Endodermal cell (in vitro differentiated cells): Measurements from ENCODE around the gene TSHZ3. TPM values are rescaled to one million over a fixed set of nuclear protein-coding genes. Genes with fewer than 3 reads are reported as not detected.

ENCODE experiments used
- DNase-seq: peaks from one replicate; pipeline ENCODE4 v3.0.0-alpha.2; 2017
- H3K27ac ChIP-seq: 2 replicates; pipeline ENCODE4 v1.5.1; 2013; ENCODE audit warnings: mild to moderate bottlenecking, low read depth, low read length, moderate library complexity
- H3K27me3 ChIP-seq: 2 replicates; pipeline ENCODE4 v1.6.1; 2013; ENCODE audit warnings: mild to moderate bottlenecking, low read length, moderate library complexity; ENCODE audit not compliant: insufficient read depth, control insufficient read depth, poor library complexity, severe bottlenecking
- H3K36me3 ChIP-seq: 2 replicates; pipeline ENCODE4 v1.7.0; 2013; ENCODE audit warnings: mild to moderate bottlenecking, low read length, moderate library complexity; ENCODE audit not compliant: control insufficient read depth, insufficient read depth
- H3K4me1 ChIP-seq: one replicate; pipeline ENCODE4 v1.7.0; 2013; ENCODE audit warnings: low read length; ENCODE audit not compliant: control insufficient read depth, insufficient read depth
- H3K4me3 ChIP-seq: 2 replicates; pipeline ENCODE4 v1.5.1; 2013; ENCODE audit warnings: mild to moderate bottlenecking, low read length, moderate library complexity
- H3K9ac ChIP-seq: 2 replicates; pipeline ENCODE4 v1.6.1; 2013; ENCODE audit warnings: mild to moderate bottlenecking, low read length, moderate library complexity; ENCODE audit not compliant: poor library complexity, severe bottlenecking; ENCODE audit errors: extremely low read depth
- H3K9me3 ChIP-seq: 2 replicates; pipeline ENCODE4 v1.6.1; 2013; ENCODE audit warnings: mild to moderate bottlenecking, low read length, moderate library complexity; ENCODE audit not compliant: control insufficient read depth
- H3K27ac Mint-ChIP-seq: 2 replicates; pipeline ENCODE4 v1.8.0; 2020; ENCODE audit warnings: mixed read lengths
- H3K27me3 Mint-ChIP-seq: 2 replicates; pipeline ENCODE4 v1.8.0; 2021; ENCODE audit warnings: mild to moderate bottlenecking, mixed read lengths; ENCODE audit not compliant: insufficient read depth
- H3K36me3 Mint-ChIP-seq: 2 replicates; pipeline ENCODE4 v1.8.0; 2020; ENCODE audit warnings: low read depth, mixed read lengths
- H3K4me1 Mint-ChIP-seq: 2 replicates; pipeline ENCODE4 v1.8.0; 2020; ENCODE audit warnings: mixed read lengths
- H3K4me3 Mint-ChIP-seq: 2 replicates; pipeline ENCODE4 v1.8.0; 2020; ENCODE audit warnings: mild to moderate bottlenecking, moderate library complexity, mixed read lengths
- H3K9me3 Mint-ChIP-seq: 2 replicates; pipeline ENCODE4 v1.8.0; 2020; ENCODE audit warnings: mild to moderate bottlenecking, mixed read lengths
- WGBS, 2 experiments: methylation state at CpG; one replicate each; pipeline versions ENCODE4 v1.1.5 to v1.1.7; 2013; ENCODE audit warnings: missing lambda C conversion rate in 2 of 2, mixed read lengths in 1 of 2; ENCODE audit not compliant: insufficient coverage in 1 of 2, insufficient read length in 1 of 2; 5-methylcytosine and 5-hydroxymethylcytosine counted together
- total RNA-seq, 2 donors: library from RNA; stranded (reverse); fragmentation: NEBNext Ultra II Directional in 1 of 2; extraction: Animal tissue kit (Norgen Biotek cat#: 25700) in 1 of 2; gene quantifications; 2 replicates in 1 of 2; 3 replicates in 1 of 2; pipeline ENCODE4 v1.2.1, GENCODE V29; 2021
- TF ChIP-seq, protein P1 (sequence below): fragments of 200-600 bp; sonication (generic); conservative IDR thresholded peaks from 2 replicates; pipeline ENCODE4 v1.5.0; 2021; ENCODE audit warnings: antibody characterized with exemption, mild to moderate bottlenecking

The TSHZ3 gene
- total RNA-seq, 2 donors from 2014 or later, result 0.84 to 2.1 TPM

DNA sequence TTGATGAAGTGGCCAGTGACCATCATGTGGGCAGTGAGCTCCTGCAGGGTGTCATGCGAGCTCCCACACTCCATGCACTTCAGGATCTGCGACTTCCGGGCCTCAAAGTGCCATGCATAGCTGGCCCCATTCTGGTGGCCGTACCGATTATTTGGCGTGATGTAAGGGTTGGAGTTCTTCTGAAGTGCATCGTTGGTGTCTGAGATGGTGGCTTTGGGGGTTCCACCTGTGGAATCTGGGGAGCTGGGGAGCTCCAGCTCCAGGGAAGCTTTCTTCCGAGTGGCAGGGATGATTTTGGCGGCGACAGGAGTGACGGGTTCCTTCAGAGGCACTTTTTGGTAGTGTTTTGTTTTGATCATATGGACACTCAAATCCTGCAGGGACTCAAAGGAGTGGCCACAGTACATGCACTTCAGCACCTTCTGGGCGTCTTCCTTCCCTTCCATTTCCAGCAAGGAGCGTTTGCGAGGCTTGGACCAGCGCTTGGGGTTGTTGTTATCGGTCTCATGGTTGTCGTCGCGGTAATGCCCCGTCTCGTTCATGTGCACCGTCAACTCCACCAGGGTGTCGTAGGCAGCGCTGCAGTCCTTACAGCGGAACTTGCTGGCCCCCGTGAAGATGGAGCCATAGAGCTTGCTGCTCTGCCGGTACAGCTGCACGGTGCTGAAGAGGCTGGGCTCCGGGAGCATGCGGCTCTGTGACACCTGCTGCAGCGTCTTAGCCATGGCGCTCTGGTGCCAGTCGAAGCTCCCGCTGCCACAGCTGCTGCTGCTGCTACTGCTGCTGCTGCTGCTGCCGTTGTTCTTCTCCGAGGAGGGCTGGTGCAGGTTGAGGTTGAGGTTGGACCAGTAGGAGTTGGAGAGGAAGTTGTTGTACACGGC is 70.4 kb downstream of the TSHZ3 start:
- Histone ChIP-seq H3K9me3 (no peaks in the 10 kb centered on the region), H3K36me3 (no peaks in the 10 kb centered on the region), H3K27me3 (no peaks in the 10 kb centered on the region), H3K27ac (no peak overlapping the region), H3K4me3 (no peak overlapping the region), H3K9ac (no peak overlapping the region), H3K4me1 (no peaks in the 10 kb centered on the region)
- H3K4me3 Mint-ChIP-seq, result no peak overlapping the region
- TF ChIP-seq, protein P1, sequence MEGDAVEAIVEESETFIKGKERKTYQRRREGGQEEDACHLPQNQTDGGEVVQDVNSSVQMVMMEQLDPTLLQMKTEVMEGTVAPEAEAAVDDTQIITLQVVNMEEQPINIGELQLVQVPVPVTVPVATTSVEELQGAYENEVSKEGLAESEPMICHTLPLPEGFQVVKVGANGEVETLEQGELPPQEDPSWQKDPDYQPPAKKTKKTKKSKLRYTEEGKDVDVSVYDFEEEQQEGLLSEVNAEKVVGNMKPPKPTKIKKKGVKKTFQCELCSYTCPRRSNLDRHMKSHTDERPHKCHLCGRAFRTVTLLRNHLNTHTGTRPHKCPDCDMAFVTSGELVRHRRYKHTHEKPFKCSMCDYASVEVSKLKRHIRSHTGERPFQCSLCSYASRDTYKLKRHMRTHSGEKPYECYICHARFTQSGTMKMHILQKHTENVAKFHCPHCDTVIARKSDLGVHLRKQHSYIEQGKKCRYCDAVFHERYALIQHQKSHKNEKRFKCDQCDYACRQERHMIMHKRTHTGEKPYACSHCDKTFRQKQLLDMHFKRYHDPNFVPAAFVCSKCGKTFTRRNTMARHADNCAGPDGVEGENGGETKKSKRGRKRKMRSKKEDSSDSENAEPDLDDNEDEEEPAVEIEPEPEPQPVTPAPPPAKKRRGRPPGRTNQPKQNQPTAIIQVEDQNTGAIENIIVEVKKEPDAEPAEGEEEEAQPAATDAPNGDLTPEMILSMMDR, result no peak
- H3K27me3 Mint-ChIP-seq, result no peaks in the 10 kb centered on the region
- WGBS, 2 experiments, result 92 to 97% methylated on average over 25 to 37 of the region's 37 CpGs
- H3K4me1 Mint-ChIP-seq, result peaks cover 10% of the 10 kb centered on the region
- no peaks in the 10 kb centered on the region for H3K9me3 Mint-ChIP-seq
- DNase-seq, result no peak
- H3K36me3 Mint-ChIP-seq, result no peaks in the 10 kb centered on the region
- H3K27ac Mint-ChIP-seq, result no peak overlapping the region

DNA sequence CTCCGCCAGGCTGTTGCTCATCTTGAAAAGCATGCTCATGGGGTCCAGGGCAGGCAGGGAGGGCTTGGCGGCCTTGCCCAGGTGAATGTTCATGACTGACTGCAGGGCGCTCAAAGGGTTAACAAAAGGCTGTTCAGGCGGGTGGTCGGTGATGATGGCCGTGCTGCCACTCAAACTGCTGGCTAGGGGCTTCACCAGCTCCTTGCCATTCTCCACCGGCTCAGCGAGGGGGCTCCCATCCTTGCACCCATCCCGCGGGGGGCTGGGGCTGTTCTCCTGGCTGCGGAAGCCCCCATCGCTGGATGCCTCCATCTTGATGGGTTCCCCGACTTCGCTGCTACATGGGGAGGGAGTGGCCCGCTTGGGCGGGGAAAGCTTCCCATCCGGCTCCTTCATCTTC is 71.7 kb downstream of the TSHZ3 start:
- no peak overlapping the region for H3K4me3 ChIP-seq
- no peaks in the 10 kb centered on the region for H3K36me3 ChIP-seq
- TF ChIP-seq, protein P1, result no peak
- H3K27me3 Mint-ChIP-seq, result no peaks in the 10 kb centered on the region
- DNase-seq, result no peak
- no peaks in the 10 kb centered on the region for H3K9me3 Mint-ChIP-seq
- H3K27me3 ChIP-seq, result no peaks in the 10 kb centered on the region
- no peak overlapping the region for H3K4me3 Mint-ChIP-seq
- H3K9ac ChIP-seq, result no peak overlapping the region
- H3K9me3 ChIP-seq, result no peaks in the 10 kb centered on the region
- no peaks in the 10 kb centered on the region for H3K36me3 Mint-ChIP-seq
- H3K27ac ChIP-seq, result no peak overlapping the region
- no peak overlapping the region for H3K27ac Mint-ChIP-seq
- no peaks in the 10 kb centered on the region for H3K4me1 ChIP-seq
- peaks cover 10% of the 10 kb centered on the region for H3K4me1 Mint-ChIP-seq
- WGBS, 2 experiments, result 92 to 93% methylated on average over 14 to 17 of the region's 17 CpGs

DNA sequence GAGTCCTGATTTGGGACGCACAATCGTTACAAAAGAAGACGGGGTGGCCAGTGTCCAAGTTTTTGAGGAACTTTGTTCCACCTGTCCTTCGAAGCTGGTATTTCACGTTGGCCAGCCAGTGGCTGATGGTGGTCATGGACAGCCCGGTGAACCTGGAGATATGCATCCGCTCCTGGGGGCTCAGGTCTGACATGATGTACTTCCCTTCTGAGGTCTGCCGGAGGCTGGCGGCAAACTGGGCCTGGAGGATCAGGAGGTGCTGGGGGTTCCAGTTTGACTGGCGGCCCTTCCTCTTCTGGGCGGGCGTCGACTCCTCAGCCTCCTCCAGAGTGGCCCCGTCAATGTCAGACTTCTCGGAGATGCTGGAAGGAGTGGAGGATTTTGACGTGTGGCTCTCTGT is 72.4 kb downstream of the TSHZ3 start:
- TF ChIP-seq, protein P1, result no peak
- Mint-ChIP-seq H3K27ac (no peak overlapping the region), H3K9me3 (no peaks in the 10 kb centered on the region), H3K36me3 (no peaks in the 10 kb centered on the region), H3K4me1 (peaks cover 10% of the 10 kb centered on the region), H3K27me3 (no peaks in the 10 kb centered on the region), H3K4me3 (no peak overlapping the region)
- Histone ChIP-seq H3K27me3 (no peaks in the 10 kb centered on the region), H3K4me1 (no peaks in the 10 kb centered on the region), H3K4me3 (no peak overlapping the region), H3K9me3 (no peaks in the 10 kb centered on the region), H3K36me3 (no peaks in the 10 kb centered on the region), H3K9ac (no peak overlapping the region), H3K27ac (no peak overlapping the region)
- DNase-seq, result no peak
- WGBS, 2 experiments, result 96 to 100% methylated on average over 11 to 16 of the region's 16 CpGs
